Retina (tissue), 1 donor: ENCODE data around the gene CTDSP1.

Experiments used
- DNase-seq: peaks from one replicate; pipeline ENCODE4 v3.0.0-alpha.2; 2016

The CTDSP1 gene

DNA sequence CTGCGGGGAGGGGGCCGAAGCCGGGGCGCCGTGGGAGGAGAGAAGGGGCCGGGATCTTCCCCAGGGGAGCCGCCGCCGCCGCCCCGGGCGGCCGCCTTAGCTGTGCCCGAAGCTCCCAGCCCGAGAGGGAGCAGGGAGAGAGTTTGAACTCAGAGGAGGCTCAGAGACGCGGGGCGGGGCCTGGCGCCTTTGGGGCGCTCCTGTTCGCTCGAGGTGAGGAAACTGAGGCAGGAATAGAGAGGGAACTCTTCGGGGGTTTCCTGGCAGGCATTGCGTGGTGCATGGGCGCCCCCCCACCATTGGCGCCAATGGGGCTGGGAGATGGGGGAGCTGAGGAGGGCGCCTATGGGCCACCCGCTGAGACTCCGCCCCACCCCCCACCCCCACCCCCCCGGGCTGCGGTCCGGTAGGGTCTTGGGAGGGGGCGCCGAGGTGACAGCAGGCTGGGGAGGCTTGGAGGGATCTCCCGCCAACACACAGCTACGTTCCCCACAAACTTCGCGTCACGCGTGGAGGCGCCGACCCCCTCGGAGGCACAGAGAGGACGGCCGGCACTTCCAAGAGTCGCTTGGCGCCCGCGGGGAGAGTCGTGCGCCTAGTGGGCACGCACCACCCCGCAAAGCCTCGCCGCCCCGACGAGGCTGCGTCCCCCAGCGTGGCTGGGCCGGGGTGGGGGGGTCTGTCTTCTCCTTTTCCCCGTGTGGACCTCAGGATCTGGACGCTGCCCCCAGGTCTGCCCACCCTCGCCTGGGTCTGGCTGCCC, 680 bp downstream of the CTDSP1 start:
- peak; percentile 52 for DNase-seq

DNA sequence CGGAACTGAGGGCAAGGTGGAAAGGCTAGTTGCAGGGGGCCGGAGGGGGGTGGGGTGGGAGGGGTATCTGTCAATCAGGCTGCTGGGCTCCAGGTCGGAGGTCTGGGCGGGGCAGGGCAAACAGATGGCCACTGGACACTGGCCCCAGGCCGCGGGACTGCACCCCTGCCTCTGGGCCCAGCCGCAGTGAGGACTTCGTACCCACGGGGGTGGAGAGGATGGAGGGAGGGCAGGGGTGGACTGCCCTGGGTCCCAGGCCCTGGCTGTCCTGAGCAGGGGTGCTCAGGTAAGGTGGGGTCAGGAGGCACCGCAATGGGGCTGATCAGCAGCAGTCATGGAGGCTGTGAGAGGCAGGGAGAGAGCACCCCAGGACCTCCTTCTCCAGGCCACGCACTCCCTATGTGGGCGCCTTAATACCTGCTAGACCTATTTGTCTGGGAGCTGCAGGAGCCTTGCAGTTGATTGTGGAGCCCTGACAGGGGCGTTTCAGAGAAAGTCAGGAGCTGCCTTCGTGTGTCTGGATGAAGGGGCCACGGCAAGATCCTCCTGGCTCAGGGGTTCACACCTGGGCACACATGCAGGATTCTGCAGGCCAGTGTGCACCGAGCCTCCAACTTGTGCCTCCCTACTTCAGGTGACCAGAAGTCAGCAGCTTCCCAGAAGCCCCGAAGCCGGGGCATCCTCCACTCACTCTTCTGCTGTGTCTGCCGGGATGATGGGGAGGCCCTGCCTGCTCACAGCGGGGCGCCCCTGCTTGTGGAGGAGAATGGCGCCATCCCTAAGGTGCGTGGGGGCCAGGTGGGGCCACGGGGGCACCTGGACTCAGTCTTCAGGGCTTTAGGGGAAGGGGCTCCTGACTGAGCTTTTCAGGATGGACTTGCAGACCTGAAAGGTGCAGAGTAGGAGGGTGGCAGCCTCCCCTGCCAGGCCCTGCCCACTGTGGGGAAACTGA, 1.5 kb downstream of the CTDSP1 start:
- no peak for DNase-seq

DNA sequence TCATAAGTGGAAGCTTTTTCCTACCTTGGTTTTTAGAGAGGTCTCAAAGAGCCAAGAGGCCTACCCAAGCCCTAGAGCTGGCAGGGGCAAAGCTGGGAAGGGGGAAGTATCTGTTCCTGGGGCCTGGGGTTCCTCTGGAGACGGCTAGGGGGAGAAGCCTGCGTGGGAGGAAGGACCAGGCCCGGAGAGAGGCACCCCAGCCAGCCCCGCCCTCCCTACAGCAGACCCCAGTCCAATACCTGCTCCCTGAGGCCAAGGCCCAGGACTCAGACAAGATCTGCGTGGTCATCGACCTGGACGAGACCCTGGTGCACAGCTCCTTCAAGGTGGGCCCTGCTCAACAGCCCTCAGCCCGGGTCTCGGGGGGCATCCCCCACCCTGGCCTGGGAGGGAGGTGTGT, 2.2 kb downstream of the CTDSP1 start:
- DNase-seq = no peak

DNA sequence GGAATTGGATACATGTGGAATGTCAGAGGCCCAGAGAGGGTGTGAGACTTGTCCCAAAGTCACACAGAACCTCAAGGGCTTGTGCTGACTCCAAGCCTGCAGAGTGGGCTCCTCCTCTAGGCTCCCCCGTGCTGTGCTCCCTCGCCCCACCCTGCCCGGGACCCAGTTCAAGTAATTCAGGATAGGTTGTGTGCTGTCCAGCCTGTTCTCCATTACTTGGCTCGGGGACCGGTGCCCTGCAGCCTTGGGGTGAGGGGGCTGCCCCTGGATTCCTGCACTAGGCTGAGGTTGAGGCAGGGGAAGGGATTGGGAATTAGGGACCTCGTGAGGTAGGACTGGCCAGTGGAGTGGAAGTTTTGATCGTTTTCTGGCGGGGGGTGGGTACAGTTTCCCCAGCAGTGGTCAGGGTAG, 2.8 kb downstream of the CTDSP1 start:
- DNase-seq = no peak

DNA sequence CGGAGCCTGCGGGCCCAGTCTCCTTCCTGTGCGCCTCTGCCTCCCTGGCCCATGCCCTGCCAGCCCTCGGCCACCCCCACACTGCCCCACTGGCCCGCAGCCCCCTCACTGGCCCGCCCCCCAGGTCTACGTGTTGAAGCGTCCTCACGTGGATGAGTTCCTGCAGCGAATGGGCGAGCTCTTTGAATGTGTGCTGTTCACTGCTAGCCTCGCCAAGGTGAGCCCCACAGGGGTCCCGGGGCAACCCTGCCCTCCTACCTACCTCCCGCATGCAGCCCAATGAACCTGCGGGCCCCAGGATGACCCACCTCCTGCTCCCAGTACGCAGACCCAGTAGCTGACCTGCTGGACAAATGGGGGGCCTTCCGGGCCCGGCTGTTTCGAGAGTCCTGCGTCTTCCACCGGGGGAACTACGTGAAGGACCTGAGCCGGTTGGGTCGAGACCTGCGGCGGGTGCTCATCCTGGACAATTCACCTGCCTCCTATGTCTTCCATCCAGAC, 3.3 kb downstream of the CTDSP1 start:
- no peak for DNase-seq

DNA sequence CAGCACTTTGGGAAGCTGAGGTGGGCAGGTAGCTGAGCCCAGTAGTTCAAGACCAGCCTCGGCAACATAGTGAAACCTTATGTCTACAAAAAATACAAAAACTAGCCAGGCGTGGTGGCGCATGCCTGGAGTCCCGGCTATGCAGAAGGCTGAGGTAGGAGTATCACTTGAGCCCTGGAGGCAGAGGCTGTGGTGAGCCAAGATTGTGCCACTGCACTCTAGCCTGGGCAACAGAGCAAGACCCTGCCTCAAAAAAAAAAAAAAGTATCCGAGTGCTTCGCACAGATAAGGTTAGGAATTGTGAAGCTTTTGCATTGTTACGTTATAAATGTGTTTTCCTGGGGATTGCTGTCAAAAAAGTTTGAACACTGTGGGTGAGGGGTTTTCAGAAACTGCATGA, 4.1 kb downstream of the CTDSP1 start:
- no peak for DNase-seq

DNA sequence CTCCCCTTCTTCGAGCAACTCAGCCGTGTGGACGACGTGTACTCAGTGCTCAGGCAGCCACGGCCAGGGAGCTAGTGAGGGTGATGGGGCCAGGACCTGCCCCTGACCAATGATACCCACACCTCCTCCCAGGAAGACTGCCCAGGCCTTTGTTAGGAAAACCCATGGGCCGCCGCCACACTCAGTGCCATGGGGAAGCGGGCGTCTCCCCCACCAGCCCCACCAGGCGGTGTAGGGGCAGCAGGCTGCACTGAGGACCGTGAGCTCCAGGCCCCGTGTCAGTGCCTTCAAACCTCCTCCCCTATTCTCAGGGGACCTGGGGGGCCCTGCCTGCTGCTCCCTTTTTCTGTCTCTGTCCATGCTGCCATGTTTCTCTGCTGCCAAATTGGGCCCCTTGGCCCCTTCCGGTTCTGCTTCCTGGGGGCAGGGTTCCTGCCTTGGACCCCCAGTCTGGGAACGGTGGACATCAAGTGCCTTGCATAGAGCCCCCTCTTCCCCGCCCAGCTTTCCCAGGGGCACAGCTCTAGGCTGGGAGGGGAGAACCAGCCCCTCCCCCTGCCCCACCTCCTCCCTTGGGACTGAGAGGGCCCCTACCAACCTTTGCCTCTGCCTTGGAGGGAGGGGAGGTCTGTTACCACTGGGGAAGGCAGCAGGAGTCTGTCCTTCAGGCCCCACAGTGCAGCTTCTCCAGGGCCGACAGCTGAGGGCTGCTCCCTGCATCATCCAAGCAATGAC, 4.8 kb downstream of the CTDSP1 start:
- no peak for DNase-seq

DNA sequence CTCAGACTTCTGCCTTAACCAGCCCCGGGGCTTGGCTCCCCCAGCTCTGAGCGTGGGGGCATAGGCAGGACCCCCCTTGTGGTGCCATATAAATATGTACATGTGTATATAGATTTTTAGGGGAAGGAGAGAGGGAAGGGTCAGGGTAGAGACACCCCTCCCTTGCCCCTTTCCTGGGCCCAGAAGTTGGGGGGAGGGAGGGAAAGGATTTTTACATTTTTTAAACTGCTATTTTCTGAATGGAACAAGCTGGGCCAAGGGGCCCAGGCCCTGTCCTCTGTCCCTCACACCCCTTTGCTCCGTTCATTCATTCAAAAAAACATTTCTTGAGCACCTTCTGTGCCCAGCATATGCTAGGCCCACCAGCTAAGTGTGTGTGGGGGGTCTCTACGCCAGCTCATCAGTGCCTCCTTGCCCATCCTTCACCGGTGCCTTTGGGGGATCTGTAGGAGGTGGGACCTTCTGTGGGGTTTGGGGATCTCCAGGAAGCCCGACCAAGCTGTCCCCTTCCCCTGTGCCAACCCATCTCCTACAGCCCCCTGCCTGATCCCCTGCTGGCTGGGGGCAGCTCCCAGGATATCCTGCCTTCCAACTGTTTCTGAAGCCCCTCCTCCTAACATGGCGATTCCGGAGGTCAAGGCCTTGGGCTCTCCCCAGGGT, 5.5 kb downstream of the CTDSP1 start:
- no peak for DNase-seq

DNA sequence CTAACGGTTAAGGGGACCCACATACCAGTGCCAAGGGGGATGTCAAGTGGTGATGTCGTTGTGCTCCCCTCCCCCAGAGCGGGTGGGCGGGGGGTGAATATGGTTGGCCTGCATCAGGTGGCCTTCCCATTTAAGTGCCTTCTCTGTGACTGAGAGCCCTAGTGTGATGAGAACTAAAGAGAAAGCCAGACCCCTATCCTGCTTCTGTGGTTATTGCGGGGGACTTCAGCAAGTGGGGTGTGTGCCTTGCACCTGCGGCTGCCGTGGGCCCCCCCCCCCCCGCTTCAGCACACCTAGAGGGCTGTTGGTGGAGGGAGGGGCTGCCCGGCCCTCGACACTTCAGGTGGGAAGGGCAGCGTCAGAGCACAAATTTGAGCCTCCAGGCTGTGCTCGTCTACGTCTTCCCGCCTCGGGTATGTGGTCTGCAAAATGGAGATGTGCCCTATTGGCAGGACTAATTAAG, 6.1 kb downstream of the CTDSP1 start:
- DNase-seq = peak; percentile 68

DNA sequence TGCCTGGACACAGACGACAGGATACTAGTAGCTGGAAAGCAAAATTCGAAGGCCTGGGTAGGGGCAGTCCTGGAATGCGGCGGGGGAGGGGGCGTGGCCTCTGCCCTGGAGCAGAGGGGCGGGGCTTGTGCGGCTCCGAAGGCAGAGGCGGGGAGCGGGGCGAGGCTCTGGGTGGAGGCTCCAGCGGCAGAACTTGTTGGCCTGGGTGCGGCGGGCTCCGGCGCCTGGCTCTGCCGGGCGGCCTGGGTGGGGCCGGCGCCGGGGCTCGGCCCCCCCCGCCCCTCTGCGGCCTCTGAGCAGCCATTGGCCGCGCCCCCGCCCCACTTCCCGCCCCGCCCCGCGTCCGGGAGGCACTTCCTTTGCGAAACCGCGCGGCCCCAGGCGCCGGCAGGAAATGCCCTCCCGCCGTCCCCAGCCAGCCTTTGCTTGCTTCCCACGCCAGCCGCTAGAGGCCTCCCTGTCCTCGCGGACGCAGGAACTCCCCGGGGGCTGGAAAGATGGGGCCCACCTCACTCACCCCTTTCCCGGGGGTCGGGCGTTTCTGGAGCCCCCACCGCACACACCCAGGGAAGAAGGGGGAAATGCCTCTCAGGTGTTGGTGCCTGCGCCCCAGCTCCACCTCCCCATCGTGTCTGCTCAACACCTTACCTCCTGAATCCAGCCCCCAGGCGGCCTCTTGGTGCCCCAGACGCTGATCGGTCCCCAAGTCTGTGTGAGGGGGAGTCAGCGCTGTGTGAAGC, 6.7 kb downstream of the CTDSP1 start:
- peak; percentile 93 for DNase-seq

DNA sequence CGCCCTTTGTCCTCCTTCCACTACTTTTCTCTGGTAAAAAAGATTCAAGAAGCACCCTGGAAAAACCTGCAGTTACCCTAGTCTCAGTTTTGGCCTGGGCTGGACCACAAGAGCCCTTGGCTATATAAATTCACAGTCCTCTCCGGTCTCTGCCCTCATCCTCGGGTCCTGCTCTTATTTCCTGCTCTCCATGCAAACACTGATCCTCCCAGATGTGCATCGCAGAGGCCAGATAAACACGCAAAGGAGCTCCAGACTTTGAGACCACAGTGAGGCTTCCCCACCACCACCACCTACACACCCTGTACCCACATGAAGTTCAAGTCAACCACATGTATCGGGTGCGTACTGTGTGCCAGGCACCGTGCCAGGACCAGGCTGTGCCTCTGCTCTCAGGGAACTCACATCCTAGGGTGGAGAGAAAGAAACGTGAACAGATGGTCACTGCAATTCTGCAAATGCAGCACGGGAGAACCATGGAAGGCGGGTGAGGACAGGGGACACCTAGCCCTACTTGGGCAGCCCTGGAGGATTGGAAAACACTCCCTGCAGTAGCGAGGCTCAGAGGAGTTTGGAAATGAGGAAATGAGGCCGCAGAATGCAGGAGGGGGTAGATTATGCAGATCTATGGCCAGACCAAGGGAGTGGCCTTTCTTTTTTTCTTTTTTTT, 7.4 kb downstream of the CTDSP1 start:
- DNase-seq = no peak

DNA sequence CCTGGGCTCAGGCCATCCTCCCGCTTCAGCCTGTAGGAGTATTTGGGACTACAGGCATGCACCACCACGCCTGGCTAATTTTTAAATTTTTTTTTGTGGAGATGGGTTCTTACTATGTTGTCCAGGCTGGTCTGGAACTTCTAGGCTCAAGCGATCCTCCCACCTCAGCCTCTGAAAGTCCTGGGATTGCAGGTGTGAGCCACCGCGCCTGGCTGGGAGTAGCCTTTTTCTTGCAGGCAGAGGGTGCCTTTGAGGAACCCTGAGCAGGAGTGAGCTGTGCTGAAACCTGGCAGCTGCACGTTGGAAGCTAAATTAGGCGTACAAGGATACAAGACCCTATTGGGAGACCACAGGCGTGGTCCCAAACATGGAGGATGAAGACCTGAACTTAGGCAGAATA, 8.0 kb downstream of the CTDSP1 start:
- no peak for DNase-seq

DNA sequence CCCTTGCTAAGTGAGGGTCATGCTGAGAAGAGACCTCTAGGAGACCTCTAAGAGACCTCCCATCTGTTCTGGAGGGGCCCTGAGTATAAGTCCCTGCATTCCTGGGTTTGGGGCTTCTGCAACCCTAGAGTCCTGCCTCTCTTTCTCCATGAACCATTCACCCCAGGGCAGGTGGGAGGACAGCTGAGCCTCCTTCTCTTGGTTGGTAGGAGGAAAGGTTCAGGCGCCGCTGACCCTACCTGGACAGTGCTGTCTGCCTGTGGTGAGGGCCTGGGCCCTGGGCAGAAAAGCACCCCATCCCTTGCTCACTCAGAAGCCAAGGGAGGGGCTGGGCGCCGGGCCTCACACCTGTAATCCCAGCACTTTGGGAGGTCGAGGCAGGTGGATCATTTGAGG, 18.7 kb downstream of the CTDSP1 start:
- DNase-seq = no peak

DNA sequence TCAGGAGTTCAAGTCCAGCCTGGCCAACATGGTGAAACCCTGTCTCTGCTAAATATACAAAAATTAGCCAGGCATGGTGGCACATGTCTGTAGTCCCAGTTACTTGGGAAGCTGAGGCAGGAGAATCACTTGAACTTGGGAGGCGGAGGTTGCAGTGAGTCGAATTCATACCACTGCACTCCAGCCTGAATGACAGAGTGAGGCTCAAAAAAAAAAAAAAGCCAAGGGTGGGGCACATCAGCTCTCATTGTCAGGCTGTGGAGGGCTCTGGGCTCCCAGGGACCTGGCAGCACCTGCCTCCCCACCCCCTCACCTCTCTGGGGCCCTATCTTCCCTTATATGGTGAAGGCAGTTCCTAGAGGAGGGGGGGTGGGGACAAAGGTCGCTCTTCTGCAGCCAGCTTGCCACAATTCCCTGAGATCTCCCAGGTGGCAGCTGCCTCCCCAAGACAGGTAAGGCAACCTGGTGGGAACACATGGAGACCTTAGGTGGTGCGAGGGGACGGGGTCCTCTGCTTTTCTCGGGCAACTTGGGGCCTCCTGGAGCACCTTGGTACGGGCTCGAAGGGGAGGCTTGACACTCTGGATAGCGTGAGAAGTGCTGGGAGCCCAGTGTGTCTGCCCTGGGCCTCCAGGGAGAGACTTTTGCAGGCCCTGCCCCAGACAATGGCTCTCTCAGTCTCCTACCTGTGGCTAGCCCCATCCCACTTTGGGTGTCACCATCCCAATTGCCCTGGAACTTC, 19.2 kb downstream of the CTDSP1 start, which contains the start of gene VIL1:
Gene VIL1 (plus strand): TSS at position 407 of the 742 bp plus-strand sequence. CDS start 4,656 bp downstream, outside the sequence.
- no peak for DNase-seq

DNA sequence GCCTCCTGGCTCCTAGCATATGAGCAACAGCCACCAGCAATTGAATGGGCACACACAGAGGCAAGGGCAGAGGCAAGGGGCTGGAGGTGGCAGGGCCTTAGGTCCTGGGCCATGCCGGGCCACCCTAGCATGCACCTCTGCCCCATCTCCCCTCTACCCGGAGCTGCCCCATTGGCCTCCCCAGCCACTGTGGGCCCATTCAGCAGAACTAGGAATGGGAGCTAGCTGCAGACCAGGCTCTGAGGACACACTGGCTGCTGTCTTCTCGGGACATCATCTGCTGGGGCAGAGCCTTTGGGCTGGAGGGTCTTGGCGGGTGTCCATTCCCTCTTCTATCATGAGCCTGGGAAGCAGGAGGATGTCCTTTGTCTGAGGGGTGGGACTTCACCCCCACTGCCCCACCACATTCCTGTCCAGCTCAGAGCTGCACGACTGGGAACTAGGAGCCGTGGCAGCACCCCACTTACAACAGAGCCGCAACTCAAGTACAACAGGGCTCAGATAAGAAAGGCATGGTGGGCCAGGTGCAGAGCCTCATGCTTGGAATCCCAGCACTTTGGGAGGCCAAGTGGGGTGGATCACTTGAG, 20.1 kb downstream of the CTDSP1 start:
- DNase-seq = no peak

DNA sequence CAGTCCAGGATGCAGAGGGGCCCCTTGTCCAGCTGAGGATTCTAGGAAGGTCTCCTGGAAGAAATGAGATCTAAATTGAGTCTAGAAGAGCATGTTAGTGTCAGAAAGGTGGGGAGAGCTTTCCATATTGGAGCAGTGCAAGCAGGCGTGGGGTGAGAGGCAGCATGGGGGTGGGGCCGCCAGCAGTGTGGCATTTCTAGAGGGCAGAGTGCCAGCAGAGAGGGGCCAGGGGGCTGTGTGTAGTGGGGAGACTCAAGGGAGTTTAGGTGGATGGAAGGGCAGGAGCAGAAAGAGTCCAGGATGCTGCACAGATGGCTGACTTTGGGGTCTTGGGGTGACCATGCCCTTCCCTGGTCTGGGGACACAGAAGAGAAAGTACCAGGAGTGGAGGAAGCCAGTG, 21.4 kb downstream of the CTDSP1 start:
- no peak for DNase-seq

DNA sequence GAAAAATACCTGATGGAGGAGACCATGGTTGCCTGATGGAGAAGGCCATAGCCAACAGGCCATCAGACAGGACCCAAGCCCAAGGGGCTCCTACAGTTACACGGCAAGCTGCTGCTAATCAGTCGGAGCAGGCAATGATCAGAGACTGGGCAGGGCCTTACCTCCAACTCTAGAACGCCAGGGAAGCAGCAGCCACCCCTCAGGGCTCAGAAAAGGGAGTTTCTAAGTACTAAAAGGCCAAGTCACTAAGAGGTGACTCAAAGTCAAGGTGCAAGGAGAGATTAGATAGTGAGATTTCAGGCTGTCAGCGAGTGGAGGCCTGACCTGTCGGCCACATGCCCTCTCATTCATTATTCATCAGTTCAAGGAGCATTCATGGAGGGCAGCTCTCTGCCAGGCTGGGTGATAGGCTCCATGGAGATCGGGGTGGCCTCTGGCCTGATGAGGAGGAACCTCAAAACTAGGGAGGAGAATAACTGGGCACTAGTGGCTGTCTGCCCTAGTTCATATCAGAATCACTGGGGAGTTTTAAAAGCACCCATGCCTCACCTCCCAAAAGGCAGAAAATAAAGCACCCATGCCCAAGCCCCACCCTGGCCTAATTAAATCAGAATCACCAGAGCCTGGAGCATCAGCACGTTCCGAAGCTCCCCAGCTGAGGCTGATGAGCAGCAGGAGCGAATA, 22.9 kb downstream of the CTDSP1 start:
- DNase-seq = no peak

DNA sequence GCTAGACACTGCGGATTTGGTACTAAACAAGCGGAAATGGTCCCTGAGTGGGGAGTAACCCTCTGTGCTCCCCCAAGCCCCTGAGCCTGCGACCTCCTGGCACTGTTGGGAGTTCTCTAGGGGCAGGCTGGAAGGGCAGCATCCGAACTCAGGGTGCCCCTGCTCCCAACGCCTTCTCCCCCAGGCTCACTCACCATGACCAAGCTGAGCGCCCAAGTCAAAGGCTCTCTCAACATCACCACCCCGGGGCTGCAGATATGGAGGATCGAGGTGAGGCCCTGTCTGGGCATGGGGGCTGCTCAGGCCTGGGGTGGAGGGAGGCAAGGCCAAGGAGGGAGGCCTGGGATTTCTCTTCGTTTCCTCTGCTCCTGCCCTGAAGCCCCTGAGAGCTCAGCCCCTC, 23.9 kb downstream of the CTDSP1 start:
- no peak for DNase-seq

DNA sequence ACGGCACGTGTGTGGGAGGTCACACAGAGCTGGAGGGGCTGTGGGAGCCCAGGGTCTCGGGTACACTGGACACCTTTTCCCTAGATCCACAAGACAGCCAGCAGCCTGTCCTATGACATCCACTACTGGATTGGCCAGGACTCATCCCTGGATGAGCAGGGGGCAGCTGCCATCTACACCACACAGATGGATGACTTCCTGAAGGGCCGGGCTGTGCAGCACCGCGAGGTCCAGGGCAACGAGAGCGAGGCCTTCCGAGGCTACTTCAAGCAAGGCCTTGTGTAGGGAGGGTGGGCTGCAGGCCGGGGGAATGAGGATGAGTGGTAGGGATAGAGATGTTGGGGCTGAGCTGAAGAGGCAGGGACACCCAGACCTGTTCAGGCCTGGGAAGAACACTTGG, 25.9 kb downstream of the CTDSP1 start:
- no peak for DNase-seq
